ENCODE data around the gene BTN3A1.
A peak's percentile ranks its signal among the peaks of the same experiment; 100 is the strongest.
"Not testable (repeated sequence)": the region's sequence is repeated elsewhere in the genome, so short reads cannot be mapped to it uniquely, and the experiment has no call there.

BTN3A1 gene

GRCh38 chr6:26415036-26415614, 13.1 kb downstream of the BTN3A1 start:
- DNase-seq = no peak

- no peak for DNase-seq
Measured at GRCh38 chr6:26415791-26416190, 13.7 kb downstream of the BTN3A1 start.

- no peak for DNase-seq
Measured at GRCh38 chr6:26416288-26416687, 14.2 kb downstream of the BTN3A1 start.

GRCh38 chr6:26418077-26418476, 16.0 kb downstream of the BTN3A1 start:
- DNase-seq = not testable (repeated sequence)

- DNase-seq = not testable (repeated sequence)
Measured at GRCh38 chr6:26418795-26419194, 16.7 kb downstream of the BTN3A1 start.

- DNase-seq = no peak
Measured at GRCh38 chr6:26420688-26421171, 18.7 kb downstream of the BTN3A1 start.

GRCh38 chr6:26421259-26422144, 19.4 kb downstream of the BTN3A1 start:
- DNase-seq = peak; percentile 23 to 27

- no peak for DNase-seq
Measured at GRCh38 chr6:26422329-26422728, 20.3 kb downstream of the BTN3A1 start.

- no peak for DNase-seq
Measured at GRCh38 chr6:26426691-26427450, 24.8 kb downstream of the BTN3A1 start.

GRCh38 chr6:26427451-26427809, 25.4 kb downstream of the BTN3A1 start:
- no peak for DNase-seq

- DNase-seq = no peak
Measured at GRCh38 chr6:26428206-26428605, 26.1 kb downstream of the BTN3A1 start.

- no peak for DNase-seq
Measured at GRCh38 chr6:26430787-26431186, 28.7 kb downstream of the BTN3A1 start.

GRCh38 chr6:26431258-26432172, 29.4 kb downstream of the BTN3A1 start:
- no peak for DNase-seq

GRCh38 chr6:26432627-26433201, 30.6 kb downstream of the BTN3A1 start:
- DNase-seq = no peak

- DNase-seq = not testable (repeated sequence)
Measured at GRCh38 chr6:26433680-26434079, 31.6 kb downstream of the BTN3A1 start.

GRCh38 chr6:26436018-26436417, 33.9 kb downstream of the BTN3A1 start:
- DNase-seq = no peak

GRCh38 chr6:26437550-26437949, 35.5 kb downstream of the BTN3A1 start:
- no peak for DNase-seq

- DNase-seq = no peak
Measured at GRCh38 chr6:26438000-26438399, 35.9 kb downstream of the BTN3A1 start.

- DNase-seq = no peak
Measured at GRCh38 chr6:26439151-26440125, 37.4 kb downstream of the BTN3A1 start.

GRCh38 chr6:26440977-26441358, 38.9 kb downstream of the BTN3A1 start:
- no peak for DNase-seq

- DNase-seq = no peak
Measured at GRCh38 chr6:26441977-26442376, 39.9 kb downstream of the BTN3A1 start.

All from stimulated activated CD4-positive, alpha-beta T cell treated with anti-CD3 and anti-CD28 coated beads, Interleukin-4, amount 100 ng/mL, for 4 hours (primary cell).